HG03175 (cell line): Measurements from ENCODE around the gene SQSTM1.
A peak's percentile ranks its signal among the peaks of the same experiment; 100 is the strongest.
"Not testable (repeated sequence)": the region's sequence is repeated elsewhere in the genome, so short reads cannot be mapped to it uniquely, and the experiment has no call there.

Source experiments
- ATAC-seq: cut with Tn5 transposase; IDR thresholded peaks from one replicate; pipeline ENCODE4 v1.9.1; 2021; ENCODE audit warnings: mild to moderate bottlenecking, moderate library complexity; ENCODE audit not compliant: unreplicated experiment

Gene SQSTM1

GRCh38 chr5:179820483-179821297 lies at the start of gene SQSTM1:
SQSTM1 (plus strand) TSS chr5:179820905; CDS start chr5:179820937, 32 bp downstream.
- ATAC-seq, result peak; percentile 37

GRCh38 chr5:179771311-179771895 lies 49.3 kb upstream of the SQSTM1 start:
- no peak for ATAC-seq

- ATAC-seq, result no peak
Observed at GRCh38 chr5:179772351-179772750, 48.4 kb upstream of the SQSTM1 start.

GRCh38 chr5:179773686-179774040 lies 47.0 kb upstream of the SQSTM1 start:
- ATAC-seq, result no peak

- no peak for ATAC-seq
Observed at GRCh38 chr5:179774442-179774841, 46.3 kb upstream of the SQSTM1 start.

GRCh38 chr5:179776411-179776938 lies 44.2 kb upstream of the SQSTM1 start:
- ATAC-seq, result no peak

GRCh38 chr5:179777456-179777855 lies 43.2 kb upstream of the SQSTM1 start:
- no peak for ATAC-seq

GRCh38 chr5:179777909-179778308 lies 42.8 kb upstream of the SQSTM1 start:
- ATAC-seq, result no peak

- no peak for ATAC-seq
Observed at GRCh38 chr5:179778591-179778990, 42.1 kb upstream of the SQSTM1 start.

GRCh38 chr5:179779826-179780225 lies 40.9 kb upstream of the SQSTM1 start:
- no peak for ATAC-seq

- no peak for ATAC-seq
Observed at GRCh38 chr5:179780362-179780761, 40.3 kb upstream of the SQSTM1 start.

- no peak for ATAC-seq
Observed at GRCh38 chr5:179781846-179782245, 38.9 kb upstream of the SQSTM1 start.

- ATAC-seq, result no peak
Observed at GRCh38 chr5:179783128-179783527, 37.6 kb upstream of the SQSTM1 start.

GRCh38 chr5:179786861-179787260 lies 33.8 kb upstream of the SQSTM1 start:
- no peak for ATAC-seq

GRCh38 chr5:179788193-179788854 lies 32.4 kb upstream of the SQSTM1 start:
- no peak for ATAC-seq

GRCh38 chr5:179789278-179789677 lies 31.4 kb upstream of the SQSTM1 start:
- not testable (repeated sequence) for ATAC-seq

GRCh38 chr5:179791881-179792611 lies 28.7 kb upstream of the SQSTM1 start:
- no peak for ATAC-seq

GRCh38 chr5:179792612-179793467 lies 27.9 kb upstream of the SQSTM1 start:
- ATAC-seq, result no peak

GRCh38 chr5:179793468-179794139 lies 27.1 kb upstream of the SQSTM1 start, which contains the start of gene LTC4S:
LTC4S (plus strand) TSS chr5:179793986; CDS start chr5:179794081, 95 bp downstream.
- ATAC-seq, result peak; percentile 29
